ENCODE data around the gene DCHS1. TPM values are rescaled to one million over a fixed set of nuclear protein-coding genes. Genes with fewer than 3 reads are reported as not detected.

DCHS1 gene
- total RNA-seq, 3 donors from 2014 or later = 7.2 to 18.0 (median 13.8) TPM

DNA sequence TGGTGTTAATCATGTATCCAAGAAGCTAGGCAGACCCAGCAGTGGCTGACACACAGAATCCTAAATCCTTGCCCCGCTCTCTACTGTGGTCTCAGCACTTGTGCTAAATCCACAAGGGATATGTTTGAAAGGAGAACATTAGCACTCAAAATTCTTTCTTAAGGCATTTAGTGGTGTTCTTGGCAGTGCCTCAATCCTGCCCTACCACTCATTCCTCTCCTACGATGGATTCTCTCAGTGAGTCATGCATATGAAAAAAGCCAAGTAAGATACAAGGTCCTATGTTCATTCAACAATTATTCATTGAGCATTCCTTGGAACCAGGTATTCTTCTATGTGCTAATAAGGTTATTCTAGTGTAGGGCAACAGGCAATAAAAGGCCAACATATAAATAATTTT lies 83.4 kb downstream of the DCHS1 start:
- Histone ChIP-seq H3K27ac (no peak overlapping the region), H3K4me3 (no peak overlapping the region), H3K36me3 (no peaks in the 10 kb centered on the region), H3K4me1 (peaks cover 0 to 1% of the 10 kb centered on the region in 2 donors), H3K27me3 (no peaks in the 10 kb centered on the region), H3K9me3 (no peaks in the 10 kb centered on the region)
- no peak for DNase-seq (ENCODE audit: low spot score in 2 of 2)
- TF ChIP-seq POLR2A (IDR thresholded peaks at IDR 0.05) (no peak), POLR2AphosphoS5 (IDR thresholded peaks at IDR 0.05) (no peak)
- TF ChIP-seq, protein P1, sequence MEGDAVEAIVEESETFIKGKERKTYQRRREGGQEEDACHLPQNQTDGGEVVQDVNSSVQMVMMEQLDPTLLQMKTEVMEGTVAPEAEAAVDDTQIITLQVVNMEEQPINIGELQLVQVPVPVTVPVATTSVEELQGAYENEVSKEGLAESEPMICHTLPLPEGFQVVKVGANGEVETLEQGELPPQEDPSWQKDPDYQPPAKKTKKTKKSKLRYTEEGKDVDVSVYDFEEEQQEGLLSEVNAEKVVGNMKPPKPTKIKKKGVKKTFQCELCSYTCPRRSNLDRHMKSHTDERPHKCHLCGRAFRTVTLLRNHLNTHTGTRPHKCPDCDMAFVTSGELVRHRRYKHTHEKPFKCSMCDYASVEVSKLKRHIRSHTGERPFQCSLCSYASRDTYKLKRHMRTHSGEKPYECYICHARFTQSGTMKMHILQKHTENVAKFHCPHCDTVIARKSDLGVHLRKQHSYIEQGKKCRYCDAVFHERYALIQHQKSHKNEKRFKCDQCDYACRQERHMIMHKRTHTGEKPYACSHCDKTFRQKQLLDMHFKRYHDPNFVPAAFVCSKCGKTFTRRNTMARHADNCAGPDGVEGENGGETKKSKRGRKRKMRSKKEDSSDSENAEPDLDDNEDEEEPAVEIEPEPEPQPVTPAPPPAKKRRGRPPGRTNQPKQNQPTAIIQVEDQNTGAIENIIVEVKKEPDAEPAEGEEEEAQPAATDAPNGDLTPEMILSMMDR (IDR thresholded peaks at IDR 0.05) = no peak
- intact Hi-C loops (cut with DNase I; ENCODE audit: low total_unique reads) = no loop called here

- no peaks in the 10 kb centered on the region for H3K27me3 ChIP-seq
- no peak overlapping the region for H3K27ac ChIP-seq
- intact Hi-C loops (cut with DNase I; ENCODE audit: low total_unique reads) = no loop called here
- no peak for DNase-seq (ENCODE audit: low spot score in 2 of 2)
- no peaks in the 10 kb centered on the region for H3K4me1 ChIP-seq
- no peaks in the 10 kb centered on the region for H3K36me3 ChIP-seq
- TF ChIP-seq POLR2A (IDR thresholded peaks at IDR 0.05) (no peak), POLR2AphosphoS5 (IDR thresholded peaks at IDR 0.05) (no peak)
- TF ChIP-seq, protein P1 (IDR thresholded peaks at IDR 0.05) = no peak
- H3K9me3 ChIP-seq = no peaks in the 10 kb centered on the region
- H3K4me3 ChIP-seq = no peak overlapping the region
Measured at GRCh38 chr11:6571434-6572008, 84.1 kb downstream of the DCHS1 start.

Other genes with a start within 250 kb of the DCHS1 start
- 10 to 100 TPM; 25.6 to 40.0 (median 36.3) TPM for gene APBB1, start 236.7 kb downstream of the DCHS1 start, total RNA-seq
- 10 to 100 TPM in 2 of 3 donors, under 1 TPM in 1; 0.96 to 25.2 (median 12.9) TPM for gene HPX, start 214.8 kb downstream of the DCHS1 start, total RNA-seq
- gene TRIM3, start 181.9 kb downstream of the DCHS1 start, total RNA-seq = 10 to 100 TPM; 21.6 to 43.9 (median 32.6) TPM
- gene ARFIP2, start 174.5 kb downstream of the DCHS1 start, total RNA-seq = 100 to 1,000 TPM in 2 of 3 donors, 10 to 100 TPM in 1; 40.0 to 129 (median 121) TPM
- gene TIMM10B, start 174.3 kb downstream of the DCHS1 start, total RNA-seq = 10 to 100 TPM; 30.7 to 49.2 (median 39.3) TPM
- gene DNHD1, start 158.5 kb downstream of the DCHS1 start, total RNA-seq = 10 to 100 TPM; 12.3 to 21.6 (median 14.9) TPM
- gene RRP8, start 52.2 kb downstream of the DCHS1 start, total RNA-seq = 10 to 100 TPM in 2 of 3 donors, 1 to 10 TPM in 1; 8.8 to 22.2 (median 20.3) TPM
- 100 to 1,000 TPM; 113 to 118 (median 113) TPM for gene ILK, start 52.0 kb downstream of the DCHS1 start, total RNA-seq
- 10 to 100 TPM; 45.4 to 82.6 (median 54.7) TPM for gene TAF10, start 43.6 kb downstream of the DCHS1 start, total RNA-seq
- gene TPP1, start 36.4 kb downstream of the DCHS1 start, total RNA-seq = 10 to 100 TPM; 27.2 to 71.4 (median 38.2) TPM
- 10 to 100 TPM; 16.8 to 25.2 (median 18.9) TPM for gene MRPL17, start 27.5 kb upstream of the DCHS1 start, total RNA-seq
- 1 to 10 TPM in 1 of 3 donors, under 1 TPM in 1, not detected in 1; 0.44 to 3.6 TPM for gene OR2AG2, start 116.2 kb upstream of the DCHS1 start, total RNA-seq
- gene OR2AG1, start 127.2 kb upstream of the DCHS1 start, total RNA-seq = not detected
- gene OR6A2, start 143.9 kb upstream of the DCHS1 start, total RNA-seq = 1 to 10 TPM in 1 of 3 donors, under 1 TPM in 2; 0.16 to 1.2 (median 0.33) TPM
- gene OR10A5, start 189.9 kb upstream of the DCHS1 start, total RNA-seq = not detected
- gene OR10A2, start 207.2 kb upstream of the DCHS1 start, total RNA-seq = not detected
- gene OR10A4, start 220.8 kb upstream of the DCHS1 start, total RNA-seq = not detected
- under 1 TPM in 2 of 3 donors, not detected in 1; 0.44 to 0.66 TPM for gene OR2D2, start 236.7 kb upstream of the DCHS1 start, total RNA-seq